Measurements from ENCODE around the gene MLH1. TPM values are rescaled to one million over a fixed set of nuclear protein-coding genes. Genes with fewer than 3 reads are reported as not detected.
A peak's percentile ranks its signal among the peaks of the same experiment; 100 is the strongest.

Gene MLH1
- total and polyA plus RNA-seq, 5 experiments from 2014 or later = 17.1 to 36.1 (median 24.4) TPM

DNA sequence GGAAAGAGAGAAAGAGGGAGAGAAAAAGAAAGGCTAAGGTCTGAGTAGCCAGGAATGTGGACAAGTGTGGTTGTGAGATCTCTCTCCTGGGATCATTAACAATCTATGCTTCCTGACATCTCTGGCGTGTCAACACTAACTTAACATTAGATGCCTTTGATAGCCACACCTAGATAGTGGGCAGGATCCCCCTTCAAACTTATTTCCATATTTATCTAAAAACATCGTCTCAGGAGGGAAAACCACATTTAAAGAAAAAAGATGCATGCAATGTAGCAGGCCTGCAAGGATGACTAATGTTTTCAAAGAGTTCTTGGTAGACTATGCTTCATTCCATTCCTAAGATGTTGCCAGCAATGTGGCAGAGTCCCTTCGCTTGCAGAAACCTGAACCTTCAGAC, 80.9 kb downstream of the MLH1 start:
- Mint-ChIP-seq H3K9me3 (no peaks in the 10 kb centered on the region), H3K36me3 (peaks cover 1 to 58% (median 26%) of the 10 kb centered on the region in 3 donors), H3K27ac (no peak overlapping the region), H3K4me1 (peaks cover 0 to 11% (median 4%) of the 10 kb centered on the region in 4 donors), H3K27me3 (no peaks in the 10 kb centered on the region), H3K4me3 (no peak overlapping the region)
- DNase-seq = no peak
- no peak for ATAC-seq
- POLR2A ChIA-PET = no interaction called here

DNA sequence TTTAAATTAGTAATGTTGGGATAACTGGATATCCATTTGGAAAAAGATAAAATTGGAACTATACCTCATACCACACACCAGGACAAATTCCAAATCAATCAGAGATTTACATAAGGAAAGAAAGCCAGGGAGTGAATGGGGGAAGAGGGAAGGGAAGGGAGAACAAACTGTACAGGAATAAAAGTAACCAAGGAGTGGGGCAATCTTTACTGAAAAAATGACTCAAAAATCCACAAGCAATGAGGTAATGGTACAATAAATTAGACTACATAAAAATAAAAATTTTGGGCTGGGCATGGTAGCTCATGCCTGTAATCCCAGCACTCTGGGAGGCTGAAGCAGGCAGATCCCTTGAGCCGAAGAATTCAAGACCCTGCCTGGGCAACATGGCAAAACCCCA, 82.6 kb downstream of the MLH1 start:
- Mint-ChIP-seq H3K36me3 (peaks cover 3 to 67% (median 31%) of the 10 kb centered on the region in 3 donors), H3K9me3 (no peaks in the 10 kb centered on the region), H3K27me3 (no peaks in the 10 kb centered on the region), H3K4me1 (peaks cover 0 to 11% (median 4%) of the 10 kb centered on the region in 4 donors), H3K4me3 (peak overlapping the region in 1 of 10 donors; percentile 54), H3K27ac (no peak overlapping the region)
- DNase-seq (no peak), ATAC-seq (no peak)
- POLR2A ChIA-PET = no interaction called here

DNA sequence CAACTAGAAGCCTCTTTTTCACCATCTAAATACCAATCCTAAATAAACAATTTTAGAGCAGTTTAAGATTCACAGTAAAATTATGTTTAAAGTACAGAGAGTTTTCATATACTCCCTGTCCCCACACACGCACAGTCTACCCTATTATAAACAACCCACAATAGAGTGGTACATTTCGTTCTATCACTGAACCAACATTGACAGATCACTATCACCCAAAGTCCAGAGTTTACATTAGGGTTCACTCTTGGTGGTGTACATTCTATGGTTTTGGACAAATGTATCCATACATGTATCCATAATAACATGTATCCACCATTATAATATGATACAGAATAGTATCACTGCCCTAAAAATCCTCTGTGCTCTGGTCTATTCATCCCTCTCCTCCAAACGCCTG, 89.0 kb downstream of the MLH1 start:
- no peak for DNase-seq
- POLR2A ChIA-PET = no interaction called here
- H3K36me3 Mint-ChIP-seq = peaks cover 3 to 61% (median 30%) of the 10 kb centered on the region in 3 donors
- H3K9me3 Mint-ChIP-seq = no peaks in the 10 kb centered on the region
- no peak overlapping the region for H3K27ac Mint-ChIP-seq
- no peak for ATAC-seq
- no peaks in the 10 kb centered on the region for H3K27me3 Mint-ChIP-seq
- H3K4me3 Mint-ChIP-seq = no peak overlapping the region
- H3K4me1 Mint-ChIP-seq = no peaks in the 10 kb centered on the region

DNA sequence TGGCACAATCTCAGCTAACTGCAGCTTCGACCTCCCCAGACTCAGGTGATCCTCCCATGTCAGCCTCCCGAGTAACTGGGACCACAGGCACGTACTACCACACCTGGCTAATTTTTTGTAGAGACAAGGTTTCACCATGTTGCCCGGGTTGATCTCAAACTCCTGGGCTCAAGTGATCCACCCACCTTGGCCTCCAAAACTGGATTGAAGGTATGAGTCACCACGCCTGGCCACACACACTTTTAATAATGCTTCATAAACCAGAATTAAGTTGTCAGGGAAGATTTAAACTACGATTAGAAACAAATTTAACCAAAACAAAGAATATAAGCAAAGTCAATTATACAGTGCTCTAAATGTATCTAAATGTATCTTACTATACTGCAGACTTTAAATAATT, 93.6 kb downstream of the MLH1 start:
- Mint-ChIP-seq H3K27me3 (no peaks in the 10 kb centered on the region), H3K4me3 (no peak overlapping the region), H3K4me1 (no peaks in the 10 kb centered on the region), H3K27ac (no peak overlapping the region), H3K36me3 (peaks cover 0 to 61% (median 40%) of the 10 kb centered on the region in 3 donors), H3K9me3 (no peaks in the 10 kb centered on the region)
- DNase-seq (no peak), ATAC-seq (no peak)
- POLR2A ChIA-PET = no interaction called here

DNA sequence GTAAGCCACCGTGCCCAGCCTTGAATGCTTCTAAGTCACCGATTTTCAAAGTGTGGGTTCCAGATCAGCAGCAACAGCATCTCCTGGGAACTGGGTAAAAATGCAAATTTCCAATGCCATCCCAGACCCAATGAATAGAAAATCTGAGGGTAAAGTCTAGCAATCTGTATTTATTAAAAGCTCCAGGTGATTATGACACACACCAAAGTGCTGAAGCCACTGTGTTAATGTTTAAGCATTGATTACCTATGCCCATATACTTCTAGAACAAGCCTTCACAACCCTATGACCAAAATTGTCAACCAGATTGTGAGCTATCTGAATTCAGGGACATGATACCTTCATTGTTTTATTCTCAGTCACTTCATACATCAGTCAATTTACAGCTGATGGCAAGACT, 94.6 kb downstream of the MLH1 start:
- Mint-ChIP-seq H3K27me3 (no peaks in the 10 kb centered on the region), H3K36me3 (peaks cover 0 to 58% (median 40%) of the 10 kb centered on the region in 3 donors), H3K27ac (no peak overlapping the region), H3K4me3 (no peak overlapping the region), H3K4me1 (no peaks in the 10 kb centered on the region), H3K9me3 (no peaks in the 10 kb centered on the region)
- POLR2A ChIA-PET = no interaction called here
- DNase-seq (no peak), ATAC-seq (no peak)

DNA sequence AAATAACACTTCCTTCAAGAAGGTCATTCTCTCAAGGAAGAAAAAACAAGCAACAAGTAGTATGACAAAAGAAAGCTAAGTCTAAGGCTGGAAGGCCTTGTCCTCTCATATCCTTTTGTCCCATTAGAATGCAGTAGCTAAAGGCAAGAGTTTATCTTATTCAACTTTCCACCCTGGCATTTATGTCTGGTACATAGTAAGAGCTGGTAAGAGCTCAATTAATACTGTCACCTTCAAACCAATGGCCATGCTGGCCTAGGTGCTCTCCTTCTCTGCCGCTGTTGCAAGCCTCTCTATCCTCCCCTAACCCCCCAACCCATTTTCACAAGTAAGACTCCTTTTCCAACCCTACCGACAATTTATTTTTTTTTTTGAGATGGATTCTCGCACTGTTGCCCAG, 99.2 kb downstream of the MLH1 start:
- no peak for ATAC-seq
- H3K9me3 Mint-ChIP-seq = no peaks in the 10 kb centered on the region
- H3K27me3 Mint-ChIP-seq = no peaks in the 10 kb centered on the region
- no peak overlapping the region for H3K27ac Mint-ChIP-seq
- peaks cover 8 to 64% (median 27%) of the 10 kb centered on the region in 3 donors for H3K36me3 Mint-ChIP-seq
- no peaks in the 10 kb centered on the region for H3K4me1 Mint-ChIP-seq
- no peak overlapping the region for H3K4me3 Mint-ChIP-seq
- no peak for DNase-seq
- POLR2A ChIA-PET = no interaction called here

DNA sequence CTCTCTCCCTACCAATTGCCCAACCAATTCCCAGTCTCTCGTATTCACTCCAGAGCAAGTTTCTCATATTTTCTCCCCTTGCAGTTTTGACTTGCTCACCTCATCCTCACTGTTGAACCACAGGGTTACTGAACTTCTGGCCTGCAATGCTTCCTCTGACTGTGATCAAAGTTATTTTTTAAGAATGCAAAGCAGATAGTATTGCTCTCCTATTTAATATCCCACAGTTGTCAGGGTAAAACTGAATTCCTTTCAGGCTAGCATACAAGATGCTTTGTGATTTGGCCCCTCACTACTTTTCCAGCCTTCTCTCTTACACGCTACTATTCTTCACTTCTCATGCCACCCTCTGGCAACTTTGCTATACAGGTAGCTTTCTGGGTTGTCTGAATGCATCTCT, 100.2 kb downstream of the MLH1 start:
- Mint-ChIP-seq H3K27me3 (no peaks in the 10 kb centered on the region), H3K9me3 (no peaks in the 10 kb centered on the region), H3K4me1 (no peaks in the 10 kb centered on the region), H3K27ac (peak overlapping the region in 2 of 10 donors; percentile 24 to 37), H3K4me3 (no peak overlapping the region), H3K36me3 (peaks cover 8 to 54% (median 20%) of the 10 kb centered on the region in 3 donors)
- ATAC-seq (no peak), DNase-seq (no peak)
- POLR2A ChIA-PET = no interaction called here

DNA sequence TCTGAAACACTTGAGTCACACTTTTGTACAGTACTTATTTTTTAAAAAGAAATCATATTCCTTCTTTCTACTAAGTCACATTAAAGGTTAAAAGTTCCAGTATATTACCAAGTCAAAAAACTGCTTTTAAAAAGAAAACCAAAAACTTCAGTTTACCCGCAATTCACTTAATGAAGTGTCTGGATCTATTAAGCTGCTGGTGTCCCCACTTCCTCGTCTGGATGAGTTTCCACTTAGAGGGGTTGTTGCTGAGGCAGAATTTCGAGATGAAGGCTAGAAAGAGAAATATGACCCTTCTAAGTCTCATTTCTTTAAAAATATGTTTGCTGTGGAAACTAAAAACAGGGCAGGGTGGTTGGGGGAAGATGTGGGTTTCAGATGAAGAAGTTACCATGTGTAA, 101.3 kb downstream of the MLH1 start:
- Mint-ChIP-seq H3K27me3 (no peaks in the 10 kb centered on the region), H3K36me3 (peaks cover 8 to 51% (median 16%) of the 10 kb centered on the region in 3 donors), H3K27ac (no peak overlapping the region), H3K4me3 (no peak overlapping the region), H3K9me3 (no peaks in the 10 kb centered on the region), H3K4me1 (peaks cover 0 to 1% (median 0%) of the 10 kb centered on the region in 4 donors)
- POLR2A ChIA-PET = no interaction called here
- DNase-seq (no peak), ATAC-seq (no peak)

DNA sequence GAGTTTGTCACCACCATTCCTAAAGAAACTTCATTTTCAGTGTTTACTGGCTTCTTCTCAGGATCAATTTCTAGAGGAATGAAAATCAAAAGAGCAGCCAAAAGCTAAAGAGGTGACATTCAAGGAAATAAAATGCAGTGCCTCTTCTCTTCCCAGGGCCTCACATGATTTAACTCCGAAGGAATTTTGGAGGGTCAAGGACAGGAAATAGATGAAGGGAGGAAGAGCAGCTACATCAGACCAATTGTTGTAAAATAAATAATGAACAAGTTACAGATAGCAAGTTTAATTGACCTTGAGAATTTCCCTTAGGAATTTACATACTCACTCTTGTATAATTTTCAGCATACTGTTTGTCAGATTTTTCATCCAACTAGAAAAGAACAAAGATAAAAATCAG, 103.0 kb downstream of the MLH1 start:
- H3K36me3 Mint-ChIP-seq = peaks cover 8 to 36% (median 8%) of the 10 kb centered on the region in 3 donors
- POLR2A ChIA-PET = no interaction called here
- H3K9me3 Mint-ChIP-seq = no peaks in the 10 kb centered on the region
- no peak for DNase-seq
- H3K27me3 Mint-ChIP-seq = no peaks in the 10 kb centered on the region
- no peak overlapping the region for H3K27ac Mint-ChIP-seq
- ATAC-seq = no peak
- H3K4me3 Mint-ChIP-seq = no peak overlapping the region
- H3K4me1 Mint-ChIP-seq = peaks cover 0 to 1% (median 0%) of the 10 kb centered on the region in 4 donors

DNA sequence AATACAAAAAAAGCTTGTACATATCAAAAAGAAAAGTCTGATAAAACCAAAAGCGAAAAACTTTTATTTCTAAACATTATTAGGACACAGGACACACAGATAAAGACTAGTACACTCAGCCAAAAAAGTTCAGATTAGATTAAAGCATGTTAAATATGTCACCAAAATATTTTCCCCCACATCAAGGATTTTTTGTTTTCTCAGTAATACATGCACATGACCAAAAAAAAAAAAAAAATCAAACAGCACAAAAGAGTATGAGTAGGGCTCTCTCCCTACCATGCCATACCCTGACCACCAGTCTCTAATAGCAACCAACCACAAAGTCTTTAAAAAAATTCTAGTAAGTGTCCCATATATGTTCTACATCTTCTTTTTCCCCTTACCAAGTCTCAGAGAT, 103.7 kb downstream of the MLH1 start:
- ATAC-seq = no peak
- H3K36me3 Mint-ChIP-seq = peaks cover 5 to 34% (median 8%) of the 10 kb centered on the region in 3 donors
- no peak for DNase-seq
- no peaks in the 10 kb centered on the region for H3K9me3 Mint-ChIP-seq
- peaks cover 0 to 1% (median 0%) of the 10 kb centered on the region in 4 donors for H3K4me1 Mint-ChIP-seq
- no peaks in the 10 kb centered on the region for H3K27me3 Mint-ChIP-seq
- H3K27ac Mint-ChIP-seq = peak overlapping the region in 2 of 10 donors; percentile 0 to 64
- H3K4me3 Mint-ChIP-seq = no peak overlapping the region
- POLR2A ChIA-PET = no interaction called here

DNA sequence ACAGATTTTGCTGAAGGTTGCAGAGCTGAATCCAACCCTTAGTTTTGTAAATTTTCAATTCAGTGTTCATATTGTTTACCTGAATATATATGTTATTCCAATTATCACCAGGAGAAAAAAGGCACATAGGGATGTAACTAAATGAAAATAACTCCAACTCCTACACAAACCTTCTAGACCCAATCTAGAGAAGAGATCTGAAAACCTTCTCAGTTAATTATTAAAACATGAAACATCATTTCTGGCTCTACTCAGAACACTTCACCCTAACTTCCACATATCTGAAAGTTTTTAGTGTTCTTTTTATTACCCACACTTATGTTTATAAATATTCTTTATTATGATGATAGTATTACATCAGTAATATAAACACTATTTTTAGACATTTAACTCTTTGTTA, 104.5 kb downstream of the MLH1 start:
- Mint-ChIP-seq H3K9me3 (no peaks in the 10 kb centered on the region), H3K27me3 (no peaks in the 10 kb centered on the region), H3K4me3 (no peak overlapping the region), H3K4me1 (peaks cover 0 to 1% (median 0%) of the 10 kb centered on the region in 4 donors), H3K27ac (peak overlapping the region in 2 of 10 donors; percentile 0 to 51), H3K36me3 (peaks cover 8 to 30% (median 8%) of the 10 kb centered on the region in 3 donors)
- DNase-seq (no peak), ATAC-seq (no peak)
- POLR2A ChIA-PET = no interaction called here

DNA sequence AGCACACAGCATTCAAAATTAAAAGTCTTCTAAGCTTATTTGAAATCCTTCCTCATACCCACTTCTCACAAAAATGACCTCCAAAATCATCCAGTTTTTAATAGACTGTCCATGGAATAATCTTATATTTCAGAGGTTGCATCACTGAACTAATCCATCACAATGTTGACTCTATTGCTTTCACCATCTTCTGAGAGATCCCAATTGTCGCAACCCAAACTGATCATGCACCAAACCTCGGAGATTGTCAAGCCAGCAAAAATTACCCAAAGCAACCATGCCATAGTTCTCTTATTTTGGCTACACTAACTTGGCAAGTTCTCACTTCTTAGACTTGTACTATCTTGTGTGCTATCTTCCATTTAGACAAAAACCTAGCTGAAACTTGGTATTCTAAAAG, 105.6 kb downstream of the MLH1 start:
- POLR2A ChIA-PET = no interaction called here
- no peak overlapping the region for H3K4me3 Mint-ChIP-seq
- no peaks in the 10 kb centered on the region for H3K27me3 Mint-ChIP-seq
- H3K36me3 Mint-ChIP-seq = peaks cover 0 to 19% (median 3%) of the 10 kb centered on the region in 3 donors
- DNase-seq = no peak
- peaks cover 0 to 2% (median under 1%) of the 10 kb centered on the region in 4 donors for H3K4me1 Mint-ChIP-seq
- no peak for ATAC-seq
- peak overlapping the region in 1 of 10 donors; percentile 27 for H3K27ac Mint-ChIP-seq
- H3K9me3 Mint-ChIP-seq = no peaks in the 10 kb centered on the region

DNA sequence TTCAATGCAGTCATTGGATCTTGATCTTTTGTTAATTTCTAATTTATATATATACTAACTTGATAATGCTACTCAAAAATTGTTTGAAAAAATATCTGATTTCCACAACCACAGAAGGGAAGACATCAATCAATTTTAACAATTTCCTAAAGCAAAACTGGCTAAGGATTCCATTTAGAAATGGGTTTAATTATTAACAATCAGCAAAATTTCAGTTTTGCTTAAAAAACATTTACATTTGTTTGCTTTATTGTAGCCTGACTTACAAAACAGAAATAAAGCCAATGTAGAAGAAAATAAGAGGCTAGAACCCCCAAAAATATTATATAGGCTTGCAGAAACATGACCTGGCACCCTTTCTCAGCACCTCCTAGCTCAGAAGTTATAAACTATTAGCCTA, 106.2 kb downstream of the MLH1 start:
- no peak overlapping the region for H3K27ac Mint-ChIP-seq
- H3K36me3 Mint-ChIP-seq = peaks cover 0 to 18% (median 3%) of the 10 kb centered on the region in 3 donors
- POLR2A ChIA-PET = no interaction called here
- DNase-seq (no peak), ATAC-seq (no peak)
- H3K4me1 Mint-ChIP-seq = peaks cover 0 to 2% (median under 1%) of the 10 kb centered on the region in 4 donors
- H3K4me3 Mint-ChIP-seq = no peak overlapping the region
- H3K9me3 Mint-ChIP-seq = no peaks in the 10 kb centered on the region
- H3K27me3 Mint-ChIP-seq = no peaks in the 10 kb centered on the region

DNA sequence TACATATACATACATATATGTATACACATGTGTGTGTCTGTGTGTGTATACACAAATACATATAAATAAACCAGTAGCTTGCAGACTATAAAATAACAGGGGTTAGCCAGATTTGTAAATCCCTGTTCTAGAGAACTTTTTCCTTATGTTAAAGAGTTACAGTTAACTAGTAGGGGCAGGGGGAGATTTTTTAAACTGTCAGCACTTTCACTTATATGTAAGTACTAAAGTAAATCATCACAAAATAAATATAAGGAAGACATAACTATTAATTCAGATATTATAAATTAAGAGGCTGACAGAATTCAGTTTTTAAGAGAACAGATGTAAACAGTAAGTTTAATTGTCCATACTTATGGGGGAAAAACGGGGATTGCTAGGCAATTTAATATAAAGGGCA, 107.1 kb downstream of the MLH1 start:
- Mint-ChIP-seq H3K36me3 (peaks cover 0 to 10% (median 3%) of the 10 kb centered on the region in 3 donors), H3K9me3 (no peaks in the 10 kb centered on the region), H3K27me3 (no peaks in the 10 kb centered on the region), H3K4me3 (no peak overlapping the region), H3K27ac (no peak overlapping the region), H3K4me1 (peaks cover 0 to 2% (median under 1%) of the 10 kb centered on the region in 4 donors)
- POLR2A ChIA-PET = no interaction called here
- ATAC-seq (no peak), DNase-seq (no peak)

All from naive thymus-derived CD8-positive, alpha-beta T cell (primary cell).